ENCODE results near the gene MCM8.

- TF ChIP-seq CTCF (IDR thresholded peaks at IDR 0.05; ENCODE audit: poor library complexity, severe bottlenecking) (no peak), EZH2 (IDR thresholded peaks at IDR 0.05; ENCODE audit: borderline replicate concordance, insufficient read depth, low read length, poor library complexity, severe bottlenecking) (no peak), MXI1 (conservative IDR thresholded peaks at IDR 0.05; ENCODE audit: poor library complexity, severe bottlenecking) (no peak), SMC3 (conservative IDR thresholded peaks at IDR 0.05; ENCODE audit: poor library complexity) (no peak), POLR2AphosphoS5 (IDR thresholded peaks at IDR 0.05) (no peak), EP300 (conservative IDR thresholded peaks at IDR 0.05; ENCODE audit: poor library complexity, severe bottlenecking) (no peak)
Measured at GRCh38 chr20:6038256-6038655, 87.8 kb downstream of the MCM8 start.
